IMR-90 (cell line): ENCODE data around the gene TM9SF4. TPM values are rescaled to one million over a fixed set of nuclear protein-coding genes. Genes with fewer than 3 reads are reported as not detected.

Experiments used
- ATAC-seq: fragments of 200-7000 bp; cut with Tn5 transposase; 2 replicates; pipeline ENCODE4 v1.9.1; 2020; ENCODE audit warnings: low read depth, mild to moderate bottlenecking, moderate library complexity
- BruUV-seq: library from RNA; stranded (reverse); fragments of 400-500 nt; replicated peaks from 2 replicates; lab custom pipeline; 2021; lab: Mats Ljungman, UMichigan
- CTCF ChIA-PET: fragments of 300-600 bp; formaldehyde crosslinking; extraction: SDS; loops from one replicate; lab custom pipeline; 2021; ENCODE audit warnings: antibody characterized with exemption; lab: Yijun Ruan, JAX
- POLR2A ChIA-PET: fragments of 300-600 bp; sonication (Branson Sonifier 250); formaldehyde crosslinking; loops from one replicate; lab custom pipeline; 2022; ENCODE audit warnings: antibody characterized with exemption; ENCODE audit not compliant: unreplicated experiment; lab: Charles Lee
- DNase-seq: peaks from one replicate; pipeline ENCODE4 v3.0.0; 2013
- H2AFZ ChIP-seq: replicated peaks from 2 replicates; pipeline ENCODE3; 2013; ENCODE audit warnings: low read length, mild to moderate bottlenecking; ENCODE audit not compliant: poor library complexity
- H2AK5ac ChIP-seq: 2 replicates; pipeline ENCODE4 v1.6.1; 2013; ENCODE audit warnings: low read depth, low read length, inconsistent platforms
- H2AK9ac ChIP-seq: replicated peaks from 2 replicates; pipeline ENCODE3; 2013; ENCODE audit warnings: mild to moderate bottlenecking, low read depth, low read length, moderate library complexity; ENCODE audit not compliant: poor library complexity
- H2BK120ac ChIP-seq: 2 replicates; pipeline ENCODE4 v1.6.1; 2013; ENCODE audit warnings: low read depth, low read length, inconsistent platforms
- H2BK15ac ChIP-seq: 3 replicates; pipeline ENCODE4 v1.6.1; 2013; ENCODE audit warnings: low read depth, low read length, inconsistent platforms
- H2BK20ac ChIP-seq: 2 replicates; pipeline ENCODE4 v1.6.1; 2013; ENCODE audit warnings: low read depth, mild to moderate bottlenecking, inconsistent platforms, low read length, moderate library complexity
- H2BK5ac ChIP-seq: 2 replicates; pipeline ENCODE4 v1.6.1; 2013; ENCODE audit warnings: mild to moderate bottlenecking, low read depth, low read length, inconsistent platforms; ENCODE audit not compliant: poor library complexity, severe bottlenecking
- H3K14ac ChIP-seq: replicated peaks from 2 replicates; pipeline ENCODE4 v1.6.1; 2013; ENCODE audit warnings: low read depth, low read length, inconsistent platforms
- H3K18ac ChIP-seq: 2 replicates; pipeline ENCODE4 v1.6.1; 2013; ENCODE audit warnings: low read depth, low read length, control low read depth
- H3K23ac ChIP-seq: 2 replicates; pipeline ENCODE4 v1.6.1; 2013; ENCODE audit warnings: low read depth, low read length, inconsistent platforms
- H3K27ac ChIP-seq: 2 replicates; pipeline ENCODE4 v1.5.1; 2013; ENCODE audit warnings: mild to moderate bottlenecking, control low read depth, low read length; ENCODE audit not compliant: insufficient read depth
- H3K27me3 ChIP-seq: 2 replicates; pipeline ENCODE4 v1.6.1; 2013; ENCODE audit warnings: low read length; ENCODE audit not compliant: control insufficient read depth, insufficient read depth
- H3K36me3 ChIP-seq: 2 replicates; pipeline ENCODE4 v1.6.1; 2013; ENCODE audit warnings: low read length, mixed read lengths; ENCODE audit not compliant: control insufficient read depth, insufficient read depth
- H3K4ac ChIP-seq: 2 replicates; pipeline ENCODE4 v1.6.1; 2013; ENCODE audit warnings: low read depth, low read length, inconsistent platforms
- H3K4me1 ChIP-seq: 2 replicates; pipeline ENCODE4 v1.6.1; 2013; ENCODE audit warnings: low read length, mixed read lengths; ENCODE audit not compliant: control insufficient read depth, insufficient read depth
- H3K4me2 ChIP-seq: 2 replicates; pipeline ENCODE4 v1.6.1; 2013; ENCODE audit warnings: low read depth, mild to moderate bottlenecking, control low read depth, low read length, moderate library complexity
- H3K4me3 ChIP-seq: 2 replicates; pipeline ENCODE4 v1.5.1; 2013; ENCODE audit warnings: low read depth, mild to moderate bottlenecking, control low read depth, low read length, moderate library complexity; ENCODE audit not compliant: insufficient read depth
- H3K56ac ChIP-seq: 2 replicates; pipeline ENCODE4 v1.6.1; 2013; ENCODE audit warnings: low read length, inconsistent platforms; ENCODE audit not compliant: insufficient read depth; ENCODE audit errors: extremely low read depth
- H3K79me1 ChIP-seq, 2 experiments: 2 replicates each; pipeline ENCODE4 v1.6.1; 2013; ENCODE audit warnings: low read length in 2 of 2, inconsistent platforms in 1 of 2, low read depth in 1 of 2
- H3K9ac ChIP-seq: 2 replicates; pipeline ENCODE4 v1.6.1; 2013; ENCODE audit warnings: low read depth, low read length, control low read depth
- H3K9me1 ChIP-seq: 2 replicates; pipeline ENCODE4 v1.6.1; 2013; ENCODE audit warnings: low read length, inconsistent platforms; ENCODE audit not compliant: insufficient read depth
- H3K9me3 ChIP-seq: 2 replicates; pipeline ENCODE4 v1.6.1; 2013; ENCODE audit warnings: low read length; ENCODE audit not compliant: control insufficient read depth, insufficient read depth
- H4K20me1 ChIP-seq: 2 replicates; pipeline ENCODE4 v1.6.1; 2013; ENCODE audit warnings: low read length, inconsistent platforms; ENCODE audit not compliant: insufficient read depth
- H4K5ac ChIP-seq: 2 replicates; pipeline ENCODE4 v1.6.1; 2013; ENCODE audit warnings: mild to moderate bottlenecking, low read depth, low read length, control low read depth
- H4K8ac ChIP-seq, 2 experiments: 2 replicates each; pipeline ENCODE4 v1.6.1; 2013; ENCODE audit warnings: low read depth in 2 of 2, low read length in 2 of 2, control low read depth in 1 of 2, inconsistent platforms in 1 of 2
- H4K91ac ChIP-seq: 2 replicates; pipeline ENCODE4 v1.6.1; 2013; ENCODE audit warnings: low read depth, low read length, inconsistent platforms; ENCODE audit not compliant: insufficient read depth
- BHLHE40 ChIP-seq: fragments of 150-350 bp; IDR thresholded peaks from 2 replicates; pipeline ENCODE4 v1.6.1; 2016; ENCODE audit warnings: mild to moderate bottlenecking, low read depth, low read length
- FOS ChIP-seq: fragments of 150-350 bp; IDR thresholded peaks from 2 replicates; pipeline ENCODE4 v1.6.1; 2016; ENCODE audit warnings: low read depth, low read length
- MXI1 ChIP-seq: IDR thresholded peaks from 2 replicates; pipeline ENCODE4 v1.6.1; 2012; ENCODE audit warnings: low read depth, mild to moderate bottlenecking, low read length, moderate library complexity, borderline replicate concordance
- RFX5 ChIP-seq: IDR thresholded peaks from 2 replicates; pipeline ENCODE4 v1.8.0; 2012; ENCODE audit warnings: low read depth, mild to moderate bottlenecking, low read length, moderate library complexity
- SMC3 ChIP-seq: fragments of 150-350 bp; IDR thresholded peaks from 2 replicates; pipeline ENCODE4 v1.6.1; 2016; ENCODE audit warnings: low read depth, mild to moderate bottlenecking, antibody characterized with exemption, low read length, moderate library complexity
- USF2 ChIP-seq: fragments of 150-350 bp; IDR thresholded peaks from 2 replicates; pipeline ENCODE4 v1.6.1; 2017; ENCODE audit warnings: mild to moderate bottlenecking, antibody characterized with exemption, low read length, low read depth
- WGBS, 2 experiments: methylation state at CpG; one replicate each; pipeline versions ENCODE4 v1.1.5 to v1.1.7; 2013; ENCODE audit warnings: missing lambda C conversion rate in 2 of 2; ENCODE audit not compliant: insufficient read length in 1 of 2; ENCODE audit errors: extremely low coverage in 2 of 2; 5-methylcytosine and 5-hydroxymethylcytosine counted together
- dilution Hi-C: fragments of 300-500 bp; cut with HindIII; formaldehyde crosslinking; loops from one replicate; pipeline ENCODE4 v1.14.3; 2018; ENCODE audit warnings: low sequenced_read_pairs; ENCODE audit not compliant: unreplicated experiment
- in situ Hi-C: fragments of 300-500 bp; cut with MboI; formaldehyde crosslinking; loops from 3 replicates; pipeline ENCODE4 v1.14.3; 2019; ENCODE audit warnings: low sequenced_read_pairs, inconsistent platforms, mixed read lengths
- intact Hi-C: fragments of 100-400 bp; cut with micrococcal nuclease; formaldehyde crosslinking; loops from 2 replicates; pipeline ENCODE4 v1.10.0; 2022
- polyA plus RNA-seq, 3 experiments: library from polyadenylated mRNA; depleted of rRNA; stranded (reverse); fragments of >200 nt; gene quantifications; 2 replicates each; pipeline ENCODE4 v1.2.3, GENCODE V29; 2012; ENCODE audit warnings: low replicate concordance in 1 of 3
- total RNA-seq: library from RNA; depleted of rRNA; stranded (reverse); fragments of >200 nt; gene quantifications from 2 replicates; pipeline ENCODE4 v1.2.3, GENCODE V29; 2012

TM9SF4 gene
- total and polyA plus RNA-seq, 2 of the 4 experiments (the other 2 are of a cell fraction): 35.3 to 59.1 TPM

- H3K9me1 ChIP-seq: peaks cover 7% of the 10 kb centered on the region
- H2BK120ac ChIP-seq: no peak overlapping the region
- no peak overlapping the region for H2AK5ac ChIP-seq
- H3K9me3 ChIP-seq: no peaks in the 10 kb centered on the region; the same call in 1 of the 2 replicates
- TF ChIP-seq FOS: no peak
- no peak for TF ChIP-seq SMC3
- no peak for TF ChIP-seq BHLHE40
- no peak for TF ChIP-seq RFX5
- no peak for TF ChIP-seq MXI1
- TF ChIP-seq USF2: no peak
- H2BK20ac ChIP-seq: no peak overlapping the region
- H3K27me3 ChIP-seq: peaks cover 5% of the 10 kb centered on the region; the same call in 1 of the 2 replicates
- H2AFZ ChIP-seq: peak overlapping the region; percentile 100
- H3K4me2 ChIP-seq: no peak overlapping the region
- ATAC-seq (no peak), DNase-seq (no peak)
- dilution Hi-C loops: no loop called here
- no peak overlapping the region for H3K4me3 ChIP-seq
- H3K56ac ChIP-seq: peak overlapping the region; percentile 100; the same call in 1 of the 2 replicates
- peaks cover 24% of the 10 kb centered on the region for H4K20me1 ChIP-seq
- H3K23ac ChIP-seq: no peak overlapping the region
- POLR2A ChIA-PET: no interaction called here
- H3K4me1 ChIP-seq: peaks cover 4% of the 10 kb centered on the region
- intact Hi-C loops: no loop called here
- BruUV-seq: no TSS peak
- H4K91ac ChIP-seq: no peak overlapping the region; the same call in 1 of the 2 replicates
- WGBS, 2 experiments: no CpG with 5 or more reads among the region's 5 CpGs
- in situ Hi-C loops: no loop called here
- H3K79me1 ChIP-seq: peaks cover 19 to 40% of the 10 kb centered on the region in 2 experiments; a peak in 3 of 4 replicates
- H2AK9ac ChIP-seq: peak overlapping the region; percentile 97
- H2BK15ac ChIP-seq: no peak overlapping the region
- no peak overlapping the region for H2BK5ac ChIP-seq
- H3K36me3 ChIP-seq: no peaks in the 10 kb centered on the region
- H3K18ac ChIP-seq: no peak overlapping the region
- no peak overlapping the region for H3K27ac ChIP-seq
- H4K5ac ChIP-seq: peak overlapping the region; percentile 62; the same call in 1 of the 2 replicates
- no peak overlapping the region for H3K14ac ChIP-seq
- H3K4ac ChIP-seq: no peak overlapping the region
- H3K9ac ChIP-seq: no peak overlapping the region
- CTCF ChIA-PET: interaction anchor here (0.7 kb wide), 1 partner anchor 34 kb away, joined by 3 read pairs; no protein-coding TSS in a partner anchor
- H4K8ac ChIP-seq: peak overlapping the region; percentile 92 to 93
These were observed 611 bp upstream of the TM9SF4 start for GRCh38 chr20:32108814-32109391.
